Transverse colon (tissue), 3 donors: ENCODE data around the gene CCR5AS.

Experiments used
- CTCF ChIP-seq, 5 experiments: fragments of 200-600 bp in 3 of 5; fragments of 450-650 bp in 2 of 5; sonication (generic) in 3 of 5; IDR thresholded peaks; 1 replicate in 2 of 5; 2 replicates in 3 of 5; pipeline ENCODE4 v1.5.1; 2016 to 2017; ENCODE audit warnings: antibody characterized with exemption in 5 of 5, inconsistent platforms in 3 of 5, mild to moderate bottlenecking in 2 of 5, moderate library complexity in 1 of 5
- EP300 ChIP-seq: sonication (generic); formaldehyde crosslinking; IDR thresholded peaks from one replicate; pipeline ENCODE4 v1.6.1; 2017; ENCODE audit warnings: antibody characterized with exemption, low read depth
- POLR2A ChIP-seq: fragments of 450-650 bp; IDR thresholded peaks from one replicate; pipeline ENCODE4 v1.6.1; 2016; ENCODE audit warnings: antibody characterized with exemption, mild to moderate bottlenecking, moderate library complexity

GRCh38 chr3:46413951-46414350 is 7.1 kb upstream of the CCR5AS start:
- no peak for TF ChIP-seq CTCF (IDR thresholded peaks at IDR 0.05)
- TF ChIP-seq EP300: no peak
- no peak for TF ChIP-seq POLR2A
